ENCODE results near the gene ALPL.

DNA sequence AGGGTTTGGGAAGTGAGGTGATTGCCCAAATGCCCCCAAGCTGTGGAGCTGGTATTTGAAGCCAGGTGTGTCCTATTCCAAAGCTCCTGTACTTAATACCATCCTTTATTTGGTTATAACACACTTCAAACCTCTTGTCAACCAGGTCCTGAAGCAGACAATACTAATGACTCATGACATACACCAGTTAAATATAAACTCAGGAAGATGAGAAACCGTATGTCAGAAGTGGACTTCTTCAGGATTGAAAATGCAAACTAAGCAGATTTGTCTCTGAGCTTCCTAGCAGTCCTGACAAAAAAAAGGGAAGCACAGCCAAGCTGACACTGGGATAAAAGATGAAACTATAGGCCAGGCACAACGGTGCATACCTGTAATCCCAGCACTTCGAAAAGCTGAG, 70.6 kb downstream of the ALPL start:
- TF ChIP-seq, protein P1, sequence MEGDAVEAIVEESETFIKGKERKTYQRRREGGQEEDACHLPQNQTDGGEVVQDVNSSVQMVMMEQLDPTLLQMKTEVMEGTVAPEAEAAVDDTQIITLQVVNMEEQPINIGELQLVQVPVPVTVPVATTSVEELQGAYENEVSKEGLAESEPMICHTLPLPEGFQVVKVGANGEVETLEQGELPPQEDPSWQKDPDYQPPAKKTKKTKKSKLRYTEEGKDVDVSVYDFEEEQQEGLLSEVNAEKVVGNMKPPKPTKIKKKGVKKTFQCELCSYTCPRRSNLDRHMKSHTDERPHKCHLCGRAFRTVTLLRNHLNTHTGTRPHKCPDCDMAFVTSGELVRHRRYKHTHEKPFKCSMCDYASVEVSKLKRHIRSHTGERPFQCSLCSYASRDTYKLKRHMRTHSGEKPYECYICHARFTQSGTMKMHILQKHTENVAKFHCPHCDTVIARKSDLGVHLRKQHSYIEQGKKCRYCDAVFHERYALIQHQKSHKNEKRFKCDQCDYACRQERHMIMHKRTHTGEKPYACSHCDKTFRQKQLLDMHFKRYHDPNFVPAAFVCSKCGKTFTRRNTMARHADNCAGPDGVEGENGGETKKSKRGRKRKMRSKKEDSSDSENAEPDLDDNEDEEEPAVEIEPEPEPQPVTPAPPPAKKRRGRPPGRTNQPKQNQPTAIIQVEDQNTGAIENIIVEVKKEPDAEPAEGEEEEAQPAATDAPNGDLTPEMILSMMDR (IDR thresholded peaks at IDR 0.05), result no peak
- TF ChIP-seq POLR2A (IDR thresholded peaks at IDR 0.05), result no peak

Data from breast epithelium (tissue), 3 donors.